GM18502 (cell line): ENCODE data around the gene ADGRD1.

Experiments
- ATAC-seq: cut with Tn5 transposase; IDR thresholded peaks from one replicate; pipeline ENCODE4 v1.9.1; 2021; ENCODE audit warnings: mild to moderate bottlenecking; ENCODE audit not compliant: unreplicated experiment, poor library complexity

Gene ADGRD1

DNA sequence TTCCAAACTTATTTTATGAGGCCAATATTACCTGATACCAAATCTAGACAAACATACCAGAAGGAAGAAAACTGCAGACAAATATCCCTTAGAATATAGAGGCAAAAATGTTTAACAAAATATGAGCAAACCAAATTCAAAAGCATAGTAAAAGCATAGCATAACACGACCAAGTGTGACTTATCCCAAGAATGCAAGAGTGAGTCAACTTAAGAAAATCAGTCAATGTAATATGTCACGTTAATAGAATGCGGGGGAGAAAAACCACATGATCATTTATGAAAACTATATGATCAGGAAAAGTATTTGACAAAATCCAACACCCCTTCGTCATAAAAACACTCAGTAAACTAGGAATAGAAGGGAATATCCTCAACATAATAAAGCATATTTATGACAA, 217.3 kb downstream of the ADGRD1 start:
- ATAC-seq: no peak

DNA sequence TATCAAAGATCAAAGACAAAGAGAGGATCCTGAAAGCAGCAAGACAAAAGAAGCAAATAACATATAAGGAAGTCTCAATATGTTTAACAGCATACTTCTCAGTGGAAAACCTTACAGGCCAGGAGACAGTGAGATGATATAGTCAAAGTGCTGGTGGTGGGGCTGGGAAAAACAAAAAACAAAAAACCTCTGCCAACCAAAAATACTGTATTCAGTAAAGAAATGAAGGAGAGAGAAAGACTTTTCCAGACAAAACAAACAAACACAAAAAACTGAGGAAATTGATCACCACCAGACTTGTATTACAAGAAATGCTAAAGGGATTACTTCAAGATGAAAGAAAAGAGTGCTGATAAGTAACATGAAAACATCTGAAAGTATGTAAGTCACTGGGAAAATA, 221.2 kb downstream of the ADGRD1 start:
- ATAC-seq: no peak

DNA sequence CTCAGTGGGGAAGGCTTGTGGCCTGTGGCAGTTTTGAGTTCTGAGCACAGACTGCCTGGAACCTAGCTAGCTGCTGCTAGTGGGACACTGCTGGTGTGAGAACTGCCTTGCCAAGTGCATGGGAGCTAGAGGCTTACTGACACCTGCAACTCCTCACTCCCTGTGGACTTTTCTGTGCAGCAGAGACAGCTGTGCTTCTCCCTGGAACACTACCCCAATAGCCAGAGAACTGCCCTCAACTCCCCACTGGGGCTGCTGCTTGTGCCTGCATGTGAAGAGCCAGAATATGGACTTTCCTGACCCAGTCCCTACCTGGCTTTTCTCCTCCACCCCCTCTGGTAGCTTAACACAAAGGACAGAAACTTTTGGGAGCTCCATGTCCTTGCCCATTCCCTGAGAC, 222.6 kb downstream of the ADGRD1 start:
- no peak for ATAC-seq

DNA sequence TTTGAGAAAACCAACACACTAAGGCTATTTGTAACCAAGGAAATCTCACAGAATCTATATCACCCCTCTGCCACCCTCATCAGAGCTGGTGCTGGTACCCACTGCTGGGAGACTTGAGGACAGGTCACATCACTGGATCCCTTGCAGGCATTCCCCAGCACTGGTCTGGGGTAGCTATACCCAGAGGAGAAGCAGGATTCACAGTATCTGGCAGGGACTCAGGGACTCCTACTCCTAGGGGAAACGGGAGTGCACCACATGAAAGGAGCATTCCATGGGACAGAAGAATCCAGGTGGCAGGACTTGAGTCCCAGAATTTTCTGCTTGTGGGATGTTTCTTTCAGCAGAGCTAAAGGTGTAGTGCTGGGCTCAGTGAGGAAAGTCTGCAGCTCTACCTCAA, 223.2 kb downstream of the ADGRD1 start:
- ATAC-seq: no peak

DNA sequence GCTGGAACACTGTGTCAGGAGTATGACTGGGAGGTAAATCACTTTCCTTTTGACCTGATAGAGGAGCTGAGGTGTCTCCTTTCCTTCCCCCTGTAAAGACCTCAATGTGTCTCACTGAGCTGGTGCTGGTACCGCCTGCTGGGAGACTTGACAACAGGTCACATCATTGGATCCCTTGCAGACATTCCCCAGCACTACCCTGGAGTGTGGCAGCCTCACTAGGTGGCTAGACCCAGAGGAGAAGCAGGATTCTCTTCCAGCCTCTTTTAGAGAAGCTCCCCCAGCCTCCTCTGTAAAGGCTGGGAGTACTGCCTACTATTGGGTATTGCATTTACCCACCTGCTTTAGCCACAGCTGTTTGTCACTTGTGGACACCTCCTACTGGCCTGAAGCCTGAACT, 223.9 kb downstream of the ADGRD1 start:
- no peak for ATAC-seq

DNA sequence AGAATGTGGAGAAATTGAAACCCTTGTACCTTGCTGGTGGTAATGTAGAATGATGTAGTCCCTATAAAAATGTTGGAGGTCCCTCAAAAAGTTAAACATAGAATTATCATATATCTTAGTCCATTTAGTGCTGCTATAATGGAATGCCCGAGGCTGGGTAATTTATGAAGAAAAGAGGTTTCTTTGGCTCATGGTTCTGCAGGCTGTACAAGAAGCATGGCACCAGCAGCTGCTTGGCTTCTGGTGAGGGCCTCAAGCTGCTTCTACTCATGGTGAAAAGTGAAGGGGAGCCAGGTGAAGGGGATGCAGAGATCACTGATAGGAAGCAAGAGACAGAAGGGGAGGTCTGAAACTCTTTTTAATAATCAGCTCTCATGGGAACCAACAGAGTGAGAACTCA, 233.9 kb downstream of the ADGRD1 start:
- ATAC-seq: no peak

DNA sequence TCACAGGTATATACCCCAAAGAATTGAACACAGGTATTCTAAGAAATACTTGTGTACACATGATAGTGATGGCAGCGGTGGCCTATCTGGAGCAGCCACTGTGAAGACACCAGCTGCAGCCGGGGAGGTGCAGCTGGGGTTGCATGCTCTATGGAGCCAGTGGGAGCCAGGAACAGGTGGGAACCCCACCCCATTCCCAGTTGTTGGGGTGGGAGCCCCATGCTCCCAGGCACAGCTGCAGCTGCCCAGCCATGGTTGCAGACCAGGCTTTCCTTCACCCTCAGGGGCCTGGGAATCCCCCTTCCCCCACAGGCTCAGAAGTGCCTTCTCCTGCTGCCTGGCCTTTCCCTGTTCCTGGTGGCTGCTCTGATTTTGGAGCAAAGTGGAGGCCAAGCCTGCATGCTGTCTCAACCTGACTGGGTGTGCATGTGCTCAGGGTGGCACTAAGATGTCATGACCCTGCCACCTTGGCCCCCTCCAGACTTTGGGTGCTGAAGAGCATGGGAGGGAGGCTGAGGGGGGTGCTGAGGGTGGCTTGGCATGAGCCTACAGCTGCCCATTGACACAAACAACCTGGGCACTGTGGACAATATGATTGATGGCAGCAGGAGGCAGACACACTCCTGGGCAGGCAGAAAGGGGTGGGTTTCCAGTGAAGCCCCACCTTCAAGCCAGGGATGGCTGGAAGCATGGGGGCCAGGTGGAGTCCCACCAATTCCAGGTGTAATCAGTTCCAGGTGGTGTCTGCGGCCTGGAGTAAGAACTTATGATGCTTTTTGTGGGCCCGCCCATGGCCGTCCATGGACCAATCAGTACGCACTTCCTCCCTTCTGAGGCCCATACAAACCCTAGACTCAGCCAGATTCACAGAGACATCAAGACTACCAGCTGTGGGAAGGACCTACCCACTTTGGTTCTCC, 234.7 kb downstream of the ADGRD1 start:
- no peak for ATAC-seq

DNA sequence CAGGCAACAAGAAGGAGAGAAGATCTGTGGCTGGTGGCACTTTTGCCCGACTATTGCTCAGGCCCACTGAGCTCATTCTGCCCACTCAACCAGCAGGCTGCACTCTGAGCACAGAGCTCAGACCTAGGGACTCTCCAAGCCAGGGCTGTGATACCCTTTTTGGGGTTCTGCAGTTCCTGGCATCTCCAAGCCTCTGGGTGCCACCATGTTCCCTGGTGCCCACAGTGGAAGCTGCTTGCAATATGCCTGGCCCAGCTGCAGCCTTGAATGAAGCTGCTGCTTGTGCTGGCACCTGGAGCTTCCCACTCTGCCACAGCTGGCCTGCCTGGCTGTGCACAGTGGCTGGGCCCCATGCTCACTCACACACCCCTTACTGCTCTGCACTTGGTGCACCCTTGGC, 236.1 kb downstream of the ADGRD1 start:
- ATAC-seq: no peak

DNA sequence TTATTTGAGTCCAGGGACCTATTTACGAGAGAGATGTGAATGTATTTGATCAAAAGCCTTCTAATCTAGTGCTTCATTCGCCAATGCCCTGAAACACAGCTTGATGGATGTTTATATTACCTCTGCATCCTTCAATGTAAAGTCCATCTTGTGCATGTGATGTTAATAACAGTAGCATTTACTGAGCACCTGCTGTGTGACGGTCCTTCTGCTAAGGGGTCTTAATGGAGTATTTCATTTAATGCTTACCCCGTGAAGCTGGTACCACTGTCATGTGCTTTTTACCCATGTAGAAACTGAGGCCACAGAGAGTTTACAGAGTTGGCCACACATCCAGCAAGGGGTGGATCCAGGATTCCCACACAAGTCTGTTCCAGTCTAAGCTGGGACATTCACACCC, 237.3 kb downstream of the ADGRD1 start:
- no peak for ATAC-seq
